GM21367 (cell line): Measurements from ENCODE around the gene IDNK.

Experiments used
- ATAC-seq: cut with Tn5 transposase; IDR thresholded peaks from one replicate; pipeline ENCODE4 v1.9.1; 2021; ENCODE audit not compliant: unreplicated experiment

The IDNK gene

GRCh38 chr9:83633255-83633654 is 10.3 kb downstream of the IDNK start:
- ATAC-seq = no peak

GRCh38 chr9:83633676-83634075 is 10.7 kb downstream of the IDNK start:
- no peak for ATAC-seq

- ATAC-seq = no peak
Measured at GRCh38 chr9:83636813-83637212, 13.9 kb downstream of the IDNK start.

GRCh38 chr9:83637389-83637788 is 14.4 kb downstream of the IDNK start:
- ATAC-seq = no peak

DNA sequence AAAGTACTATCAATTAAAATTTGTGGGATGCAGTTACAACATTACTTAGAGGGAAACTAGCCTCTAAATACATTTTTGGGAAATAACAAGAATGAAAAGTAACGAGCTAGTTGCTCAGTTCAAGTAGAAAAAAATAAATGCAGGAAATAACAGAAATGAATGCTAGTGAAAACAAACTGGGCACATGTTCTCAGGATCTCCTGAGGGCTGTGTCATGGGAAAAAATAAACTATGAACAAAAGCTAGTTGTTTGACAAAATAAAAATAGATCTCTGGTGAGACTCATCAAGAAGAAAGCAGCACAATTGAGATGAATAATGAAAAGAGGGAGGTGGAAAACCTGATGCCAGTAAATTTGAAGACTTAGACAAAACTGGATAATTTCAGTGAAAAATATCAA is 16.3 kb downstream of the IDNK start:
- ATAC-seq = no peak

GRCh38 chr9:83642793-83643192 is 19.9 kb downstream of the IDNK start:
- ATAC-seq = no peak

DNA sequence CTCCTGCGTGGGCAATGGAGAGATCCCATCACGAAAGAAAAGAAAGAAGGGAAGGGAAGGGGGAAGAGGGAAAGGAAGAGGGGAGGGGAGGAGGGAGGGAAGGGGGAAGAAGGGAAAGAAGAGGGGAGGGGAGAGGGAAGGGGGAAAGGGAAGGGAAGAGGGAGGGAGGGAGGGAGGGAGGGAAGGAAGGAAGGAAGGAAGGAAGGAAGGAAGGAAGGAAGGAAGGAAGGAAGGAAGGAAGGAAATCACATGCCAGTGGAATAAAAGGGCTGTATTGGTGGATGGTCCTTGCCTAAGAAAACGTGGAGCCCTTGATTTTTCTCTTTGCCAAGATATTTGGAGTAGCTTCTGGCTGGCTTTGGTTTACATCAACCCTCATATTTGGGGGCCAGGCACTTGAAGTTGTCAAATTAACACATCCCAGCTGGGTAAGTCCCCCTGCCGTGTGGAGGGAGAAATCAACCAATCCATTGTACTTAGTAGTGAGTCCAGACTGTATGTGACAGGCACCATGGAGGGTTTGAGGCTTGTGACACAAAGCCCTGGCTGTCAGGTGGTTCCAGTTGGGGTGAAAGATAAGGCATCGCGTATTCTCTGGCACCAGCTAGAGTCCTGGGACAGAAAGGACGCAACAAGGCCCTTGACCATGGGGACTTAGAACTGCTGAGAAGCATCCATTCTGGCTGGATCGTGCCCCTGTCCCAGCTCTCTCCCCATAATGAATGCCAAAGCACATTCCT is 23.7 kb downstream of the IDNK start:
- ATAC-seq = no peak

GRCh38 chr9:83649080-83649479 is 26.1 kb downstream of the IDNK start:
- ATAC-seq = no peak

DNA sequence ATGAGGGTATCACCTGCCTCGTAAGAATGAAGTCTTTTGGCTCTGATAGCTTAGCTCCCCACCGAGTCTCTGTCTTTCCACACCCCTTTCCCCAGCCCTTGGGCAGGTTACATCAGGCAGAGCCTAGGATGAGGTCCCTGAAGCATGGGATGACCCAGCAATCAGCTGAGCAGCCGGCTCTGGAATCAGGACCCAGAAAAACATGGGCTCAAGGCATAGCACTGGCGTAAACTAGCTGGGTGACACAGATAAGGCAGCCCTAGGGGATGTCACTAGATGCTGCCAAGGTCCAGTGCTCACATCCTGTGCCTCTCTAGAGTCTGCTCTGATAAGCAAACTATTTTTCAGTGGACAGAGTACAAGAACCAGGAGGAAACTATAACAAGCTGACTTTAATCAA is 26.6 kb downstream of the IDNK start:
- ATAC-seq = no peak

DNA sequence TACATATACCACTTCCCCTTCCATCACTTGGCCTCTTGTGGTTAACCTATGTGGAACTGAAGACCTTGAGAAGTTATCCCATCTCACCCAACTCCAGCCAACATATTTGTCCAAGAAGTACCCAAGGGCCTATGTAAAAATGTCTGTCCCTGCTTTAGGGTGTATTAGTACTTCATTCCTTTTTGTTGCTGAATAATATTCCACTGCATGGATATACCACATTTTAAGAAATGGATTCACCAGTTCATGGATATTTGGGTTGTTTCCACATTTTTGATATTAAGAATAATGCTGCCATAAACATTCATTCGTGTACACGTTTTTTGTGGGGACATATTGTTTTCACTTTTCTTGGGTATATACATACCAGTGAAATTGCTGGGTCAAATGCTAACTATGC is 28.6 kb downstream of the IDNK start:
- no peak for ATAC-seq

DNA sequence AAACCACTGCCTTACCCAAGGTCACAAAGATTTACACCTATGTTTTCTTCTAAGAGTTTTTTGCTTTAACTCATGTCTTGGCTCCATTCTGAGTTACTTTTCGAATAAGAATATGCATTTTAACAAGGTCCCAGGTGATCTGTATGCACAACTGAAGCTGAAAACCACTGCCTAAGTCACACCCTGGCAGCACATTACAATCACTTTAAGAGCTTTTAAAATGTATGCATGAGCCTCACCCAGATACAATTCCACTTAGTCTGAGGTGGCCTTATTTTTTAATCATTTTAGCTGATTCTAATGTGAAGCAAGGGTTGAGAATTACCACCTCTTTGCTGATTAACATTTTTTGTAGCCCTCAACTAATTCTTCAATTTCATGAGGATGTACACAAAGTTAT is 29.5 kb downstream of the IDNK start:
- ATAC-seq = no peak

DNA sequence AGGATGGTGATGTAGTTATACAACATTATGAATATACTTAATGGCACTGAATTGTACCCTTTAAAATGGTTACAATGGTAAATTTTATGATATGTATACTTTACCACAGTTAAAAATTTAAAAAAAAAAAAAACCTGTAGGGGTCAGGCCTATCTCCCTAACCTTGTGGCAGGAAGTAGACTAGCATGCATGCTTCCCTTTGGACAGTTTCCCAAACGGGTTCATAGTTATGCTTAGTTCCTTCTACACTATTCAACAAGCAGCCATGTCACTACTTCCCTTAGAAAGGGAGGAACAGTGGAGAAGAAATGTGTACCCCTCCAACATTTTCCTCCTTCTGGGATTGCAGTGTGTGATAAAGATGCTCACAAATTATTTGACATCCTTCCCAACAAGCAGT is 32.5 kb downstream of the IDNK start:
- ATAC-seq = no peak

DNA sequence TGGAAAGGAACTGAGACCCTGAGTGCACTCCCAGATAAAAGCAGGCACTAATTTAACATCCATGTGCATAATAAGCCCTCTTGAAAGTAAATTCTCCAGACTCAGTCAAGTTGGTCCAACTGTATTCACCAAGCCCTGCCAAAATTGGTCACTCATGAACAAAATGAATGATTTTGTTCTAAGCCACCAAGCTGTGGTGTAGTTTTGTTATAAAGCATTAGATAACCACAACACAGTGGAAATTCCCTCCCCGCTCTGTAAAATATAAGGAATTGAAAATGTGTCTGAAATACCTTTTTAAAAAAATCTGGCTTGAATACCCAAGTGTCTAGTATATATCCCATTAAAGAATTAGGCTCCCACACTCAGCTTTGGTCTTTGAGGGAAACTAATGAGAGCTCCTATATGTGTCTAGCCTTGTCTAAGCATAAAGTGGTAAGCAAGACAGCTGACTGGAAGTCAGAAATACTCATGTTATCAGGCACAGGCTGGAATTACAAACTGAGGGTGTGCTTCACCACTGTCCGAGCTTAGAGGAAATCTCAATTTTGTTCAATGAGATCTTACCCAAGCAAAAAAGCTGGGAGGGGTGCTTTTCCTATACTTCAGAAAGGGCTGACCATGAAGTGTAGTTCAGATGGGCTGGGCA is 33.2 kb downstream of the IDNK start:
- ATAC-seq = no peak

DNA sequence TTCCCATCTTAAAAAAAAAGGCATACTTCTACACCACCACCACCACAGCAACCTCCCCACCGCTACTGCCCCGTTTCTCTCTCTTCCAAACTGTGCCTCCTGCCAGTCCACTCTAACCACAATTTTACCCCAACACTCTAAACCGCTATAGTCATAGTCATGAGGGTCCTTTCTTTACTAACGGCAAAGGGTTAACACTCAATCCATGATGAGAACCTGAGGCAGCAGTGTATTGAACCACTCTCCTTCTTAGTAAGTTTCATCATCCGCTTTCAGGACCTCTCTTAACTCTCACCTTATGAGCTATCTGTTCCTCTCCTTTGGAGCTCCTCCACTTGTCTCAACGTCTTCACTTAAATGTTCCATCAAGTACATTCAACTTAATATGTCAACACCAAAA is 34.0 kb downstream of the IDNK start:
- peak; percentile 54 for ATAC-seq

GRCh38 chr9:83662933-83663332 is 40.0 kb downstream of the IDNK start:
- ATAC-seq = no peak

DNA sequence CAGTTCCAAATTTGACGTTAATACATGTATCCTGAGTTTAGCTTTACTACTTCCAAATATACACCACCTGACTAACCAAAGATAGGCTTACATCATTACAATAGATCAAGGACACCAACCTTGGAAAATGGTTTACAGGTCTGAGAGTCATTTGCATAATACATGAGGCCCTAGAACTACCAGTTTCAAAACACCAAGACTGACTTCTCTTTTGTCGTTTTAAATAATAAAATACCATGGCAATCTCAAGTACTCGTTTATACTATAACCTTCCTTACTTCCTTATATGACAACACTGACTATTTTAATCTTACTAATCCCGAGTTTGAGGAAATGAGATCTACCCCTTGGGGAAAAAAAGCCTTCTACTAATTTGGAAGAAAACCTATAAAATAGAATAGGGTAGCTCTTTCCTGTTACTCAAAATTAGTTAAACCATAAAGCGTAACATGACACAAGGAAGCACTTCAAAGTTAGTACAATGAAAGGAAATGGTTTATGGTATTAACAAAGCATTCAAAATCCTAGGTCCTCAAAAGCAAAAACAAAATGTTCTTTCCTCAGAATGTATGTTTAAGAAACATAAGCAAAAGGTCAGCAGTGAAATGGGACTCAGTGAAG is 42.7 kb downstream of the IDNK start:
- peak; percentile 79 for ATAC-seq

- ATAC-seq = no peak
Measured at GRCh38 chr9:83669067-83669466, 46.1 kb downstream of the IDNK start.

DNA sequence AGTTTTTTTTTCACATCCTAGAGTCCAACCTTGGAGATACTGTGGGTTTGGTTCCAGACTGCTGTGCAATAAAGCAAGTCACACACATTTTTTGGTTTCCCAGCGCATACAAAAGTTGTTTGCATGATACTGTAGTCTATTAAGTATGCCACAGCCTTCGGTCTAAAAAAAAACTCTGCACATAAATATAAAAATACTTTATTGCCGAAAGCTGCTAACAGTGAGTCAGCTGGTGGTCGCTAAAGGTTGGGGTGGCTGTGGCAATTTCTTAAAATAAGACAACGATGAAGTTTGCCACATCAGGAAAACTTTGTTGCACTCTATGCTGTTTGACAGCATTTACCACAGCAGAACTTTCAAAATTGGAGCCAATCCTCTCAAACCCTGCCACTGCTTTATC is 47.4 kb downstream of the IDNK start:
- ATAC-seq = no peak

- ATAC-seq = no peak
Measured at GRCh38 chr9:83671451-83671850, 48.5 kb downstream of the IDNK start.

GRCh38 chr9:83675466-83675865 is 52.5 kb downstream of the IDNK start:
- ATAC-seq = no peak

DNA sequence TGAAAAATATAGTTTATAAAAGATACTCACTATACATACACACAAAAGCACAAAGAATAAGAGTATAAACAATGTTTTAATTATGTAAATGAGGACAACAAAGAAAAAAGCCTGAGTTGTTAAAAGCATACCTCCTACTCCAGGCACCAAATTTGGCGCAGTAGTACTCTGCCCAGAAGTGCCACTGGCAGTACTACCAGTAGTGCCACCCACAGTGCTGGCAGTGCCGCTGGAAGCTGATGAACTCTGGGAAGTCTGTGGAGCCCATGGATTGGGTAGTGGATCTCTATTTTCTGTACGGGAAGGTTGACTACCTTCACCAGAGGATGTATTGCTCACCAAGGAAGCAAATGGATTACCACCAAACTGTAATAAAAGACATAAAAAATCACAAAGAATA is 54.7 kb downstream of the IDNK start:
- no peak for ATAC-seq

DNA sequence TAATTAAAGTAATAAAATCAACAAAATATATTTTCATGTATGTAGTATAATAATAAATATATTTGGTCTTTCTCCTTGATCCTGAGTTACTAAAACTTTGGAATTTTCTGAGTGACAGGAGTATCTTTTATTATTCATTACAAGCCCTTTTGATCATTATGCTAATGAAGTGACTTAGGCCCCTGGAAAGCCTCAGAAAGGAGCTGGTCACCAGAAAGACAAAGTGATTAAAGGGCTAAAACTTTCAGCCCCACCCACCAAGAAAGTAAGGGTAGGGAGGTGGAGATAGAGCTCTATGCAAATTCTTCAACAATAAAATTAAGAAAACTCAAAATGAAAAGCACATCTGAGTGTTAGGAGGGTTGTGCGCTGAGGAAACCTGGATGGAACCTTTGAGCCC is 57.3 kb downstream of the IDNK start:
- no peak for ATAC-seq
